ENCODE measurements around the gene SLC18A3.
A peak's percentile ranks its signal among the peaks of the same experiment; 100 is the strongest.

The SLC18A3 gene

GRCh38 chr10:49609006-49609282 is 1.2 kb upstream of the SLC18A3 start:
- intact Hi-C loops (cut with DNase I), result no loop called here
- DNase-seq, result peak in 4 of 42 donors; percentile 1 to 13 (median 12)

- DNase-seq, result peak in 2 of 42 donors; percentile 9 to 12
- intact Hi-C loops (cut with DNase I), result no loop called here
Observed at GRCh38 chr10:49609283-49610113, 612 bp upstream of the SLC18A3 start.

DNA sequence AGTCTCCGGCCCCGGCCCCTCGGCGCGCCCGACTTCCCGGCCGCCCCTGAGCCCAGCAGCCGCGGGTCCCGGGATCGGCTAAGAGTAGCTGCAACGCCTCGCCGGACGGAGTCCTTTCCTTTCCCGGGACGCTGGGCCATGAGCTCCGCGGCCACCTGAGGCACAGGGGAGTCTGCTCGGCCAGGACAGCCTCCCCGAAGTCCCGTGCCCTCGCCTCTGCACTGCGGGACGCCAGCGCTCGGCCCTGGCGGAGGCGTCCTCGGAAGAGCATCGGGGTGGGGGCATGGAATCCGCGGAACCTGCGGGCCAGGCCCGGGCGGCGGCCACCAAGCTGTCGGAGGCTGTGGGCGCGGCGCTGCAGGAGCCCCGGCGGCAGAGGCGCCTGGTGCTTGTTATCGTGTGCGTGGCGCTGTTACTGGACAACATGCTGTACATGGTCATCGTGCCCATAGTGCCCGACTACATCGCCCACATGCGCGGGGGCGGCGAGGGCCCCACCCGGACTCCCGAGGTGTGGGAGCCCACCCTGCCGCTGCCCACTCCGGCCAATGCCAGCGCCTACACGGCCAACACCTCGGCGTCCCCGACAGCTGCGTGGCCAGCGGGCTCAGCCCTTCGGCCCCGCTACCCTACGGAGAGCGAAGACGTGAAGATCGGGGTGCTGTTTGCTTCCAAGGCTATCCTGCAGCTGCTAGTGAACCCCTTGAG is 502 bp downstream of the SLC18A3 start:
- DNase-seq, result peak in 4 of 42 donors; percentile 1 to 25 (median 13)
- intact Hi-C loops (cut with DNase I), result no loop called here

- intact Hi-C loops (cut with DNase I), result no loop called here
- DNase-seq, result peak in 8 of 42 donors; percentile 4 to 40 (median 14)
Observed at GRCh38 chr10:49611166-49611815, 1.2 kb downstream of the SLC18A3 start.

DNA sequence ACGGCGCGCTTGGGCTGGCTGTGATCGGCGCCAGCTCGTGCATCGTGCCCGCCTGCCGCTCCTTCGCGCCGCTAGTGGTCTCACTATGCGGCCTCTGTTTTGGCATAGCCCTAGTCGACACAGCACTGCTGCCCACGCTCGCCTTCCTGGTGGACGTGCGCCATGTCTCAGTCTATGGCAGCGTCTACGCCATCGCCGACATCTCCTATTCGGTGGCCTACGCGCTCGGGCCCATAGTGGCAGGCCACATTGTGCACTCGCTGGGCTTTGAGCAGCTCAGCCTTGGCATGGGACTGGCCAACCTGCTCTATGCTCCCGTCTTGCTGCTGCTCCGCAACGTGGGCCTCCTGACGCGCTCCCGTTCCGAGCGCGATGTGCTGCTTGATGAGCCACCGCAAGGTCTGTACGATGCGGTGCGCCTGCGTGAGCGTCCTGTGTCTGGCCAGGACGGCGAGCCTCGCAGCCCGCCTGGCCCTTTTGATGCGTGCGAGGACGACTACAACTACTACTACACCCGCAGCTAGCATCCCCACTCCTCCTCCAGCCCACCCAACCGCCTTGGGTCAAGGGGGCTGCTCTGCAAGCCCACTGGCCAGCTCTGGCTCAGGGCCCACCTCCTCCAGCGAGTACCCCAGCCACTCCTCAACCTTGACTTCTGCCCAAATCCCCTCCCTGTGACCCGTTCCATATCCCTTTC is 1.9 kb downstream of the SLC18A3 start:
- intact Hi-C loops (cut with DNase I), result no loop called here
- DNase-seq, result peak in 8 of 42 donors; percentile 2 to 35 (median 12)

DNA sequence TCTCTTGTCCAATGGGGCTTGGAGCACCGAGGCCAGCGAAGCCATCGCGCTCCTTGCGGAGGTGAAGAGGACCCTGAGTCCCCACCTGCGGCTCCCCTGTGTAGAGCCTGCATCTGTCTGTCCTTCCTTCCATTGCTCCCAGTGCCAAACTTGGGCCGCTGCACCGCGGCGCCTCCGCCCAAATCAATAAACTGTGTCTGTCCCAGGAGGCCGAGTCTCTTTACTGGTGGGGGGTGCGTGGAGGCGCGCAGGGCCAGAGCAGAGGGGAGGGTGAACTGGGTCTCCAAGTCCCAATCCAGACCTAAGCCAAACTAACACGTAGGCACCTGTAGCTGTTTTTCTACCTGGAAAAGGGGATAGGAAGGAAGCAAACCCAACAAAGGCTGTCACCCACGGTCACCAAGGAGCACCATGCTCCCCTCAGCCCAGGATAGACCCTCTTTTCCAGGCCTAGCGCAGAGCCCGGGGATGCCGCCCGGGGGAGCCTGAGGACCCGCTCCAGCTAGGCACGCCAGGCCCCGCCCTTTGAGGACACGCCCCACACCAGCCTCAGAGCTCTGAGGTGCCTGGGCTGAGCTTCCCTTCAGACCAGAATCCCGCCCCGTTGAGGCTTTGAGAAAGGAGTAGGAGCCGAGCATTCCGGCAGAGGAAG is 2.5 kb downstream of the SLC18A3 start:
- peak in 6 of 42 donors; percentile 3 to 42 (median 20) for DNase-seq
- intact Hi-C loops (cut with DNase I), result no loop called here

- intact Hi-C loops (cut with DNase I), result no loop called here
- DNase-seq, result peak in 9 of 42 donors; percentile 0 to 36 (median 10)
Observed at GRCh38 chr10:49613165-49613881, 3.2 kb downstream of the SLC18A3 start.

DNA sequence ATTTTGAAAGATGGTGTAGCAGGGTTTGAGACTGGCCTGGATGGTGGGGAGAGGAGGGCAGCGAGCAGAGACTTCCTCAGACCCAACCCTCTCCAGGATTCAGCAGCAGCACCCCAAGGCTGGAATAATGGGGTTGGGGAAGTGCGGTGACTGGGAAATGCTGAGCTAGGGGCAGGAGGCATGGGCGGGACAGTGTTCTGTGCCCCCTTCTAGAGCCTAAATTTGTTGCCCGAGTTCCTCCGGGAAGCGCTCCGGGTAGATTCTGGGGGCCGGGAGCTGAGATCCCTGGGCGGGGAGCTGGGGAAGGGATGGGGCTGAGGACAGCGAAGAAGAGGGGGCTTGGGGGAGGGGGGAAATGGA is 3.8 kb downstream of the SLC18A3 start, which contains the start of gene CHAT:
Gene CHAT (plus strand): TSS at position 156 of the 360 bp plus-strand sequence. CDS start 153 bp downstream, at position 309.
- peak in 8 of 42 donors; percentile 0 to 15 (median 2) for DNase-seq
- intact Hi-C loops (cut with DNase I), result no loop called here

DNA sequence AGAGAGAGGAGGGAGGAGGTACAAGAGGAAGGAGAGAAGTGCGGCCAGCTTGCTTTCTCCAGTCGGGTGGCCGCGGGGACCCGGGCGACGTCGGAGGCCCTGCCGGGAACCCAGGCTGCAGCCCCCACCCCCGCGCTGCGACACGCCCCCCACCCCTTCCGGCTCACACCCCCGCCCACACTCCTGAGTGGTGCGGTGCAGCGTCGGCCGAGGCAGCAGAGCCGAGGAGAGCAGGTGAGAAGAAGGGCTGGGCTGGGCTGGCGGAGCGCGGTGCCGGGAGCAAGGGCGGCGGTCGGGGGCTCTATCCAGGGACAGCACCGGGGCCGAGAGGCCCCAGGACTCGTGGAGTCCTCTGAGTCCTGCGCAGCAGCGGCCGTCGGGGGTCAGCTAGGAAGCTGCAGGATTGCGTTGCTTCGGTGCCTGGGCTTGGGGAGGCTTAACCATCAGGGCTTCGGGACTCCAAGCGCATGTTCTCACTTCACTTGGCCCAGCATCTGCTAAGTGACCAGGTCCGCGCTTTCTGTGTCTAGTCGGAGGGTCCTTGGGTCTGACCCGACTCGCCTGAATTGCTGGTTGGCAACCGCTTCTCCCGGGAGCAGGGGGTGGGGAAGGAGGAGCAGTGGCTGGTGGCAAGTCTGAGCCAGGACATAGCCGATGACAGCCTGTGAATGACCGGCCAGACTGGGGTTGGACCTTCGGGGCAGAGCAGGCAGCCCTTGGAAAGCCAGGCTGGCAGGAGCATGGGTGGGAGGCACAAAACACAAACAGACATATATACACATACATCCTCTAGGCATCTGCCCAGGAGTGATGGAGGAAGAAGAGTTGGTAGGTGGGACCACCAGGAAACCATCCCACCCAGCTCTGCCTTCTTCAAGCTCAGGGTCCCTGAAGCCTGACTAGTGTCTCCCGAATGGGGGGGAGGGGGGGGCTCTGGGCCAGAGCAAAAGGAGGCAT is 4.4 kb downstream of the SLC18A3 start:
- intact Hi-C loops (cut with DNase I), result no loop called here
- peak in 13 of 42 donors; percentile 0 to 36 (median 8) for DNase-seq

GRCh38 chr10:49615213-49615612 is 5.1 kb downstream of the SLC18A3 start:
- DNase-seq, result peak in 9 of 42 donors; percentile 0 to 27 (median 3)
- intact Hi-C loops (cut with DNase I), result no loop called here

GRCh38 chr10:49615721-49616120 is 5.6 kb downstream of the SLC18A3 start:
- DNase-seq, result peak in 6 of 42 donors; percentile 1 to 33 (median 9)
- intact Hi-C loops (cut with DNase I), result no loop called here

DNA sequence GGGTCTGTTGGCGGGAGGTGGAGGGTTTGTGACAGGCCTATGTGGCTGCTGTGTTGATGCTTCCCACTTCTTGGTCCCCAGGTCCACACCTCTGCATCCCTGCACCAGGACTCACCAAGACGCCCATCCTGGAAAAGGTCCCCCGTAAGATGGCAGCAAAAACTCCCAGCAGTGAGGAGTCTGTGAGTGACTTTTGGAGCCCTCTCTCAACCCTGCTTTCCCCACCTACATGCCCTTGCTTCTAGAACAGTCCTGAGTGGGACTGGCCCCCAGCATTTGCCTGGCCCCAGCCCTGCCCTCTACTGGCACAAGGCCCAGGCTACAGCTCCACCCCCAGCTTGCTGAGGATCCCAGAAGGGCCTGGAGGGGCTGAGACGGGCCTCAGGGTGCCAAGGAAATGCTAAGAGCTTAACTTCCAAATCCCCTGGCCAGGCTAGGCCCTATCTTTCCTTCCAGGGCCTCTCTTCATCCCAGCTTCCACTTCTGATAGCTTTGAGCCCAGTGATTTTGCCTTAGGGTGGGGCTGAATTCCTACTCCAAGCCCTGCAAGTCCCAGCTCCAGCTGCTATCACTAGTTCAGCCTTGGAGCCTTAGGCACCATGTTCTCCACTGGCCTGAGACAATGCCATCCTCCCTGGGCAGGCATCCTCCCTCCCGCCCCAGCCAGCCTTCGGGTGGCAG is 6.5 kb downstream of the SLC18A3 start:
- peak in 8 of 42 donors; percentile 1 to 25 (median 7) for DNase-seq
- intact Hi-C loops (cut with DNase I), result no loop called here

GRCh38 chr10:49617121-49618020 is 7.3 kb downstream of the SLC18A3 start:
- intact Hi-C loops (cut with DNase I), result no loop called here
- peak in 6 of 42 donors; percentile 0 to 26 (median 7) for DNase-seq

GRCh38 chr10:49618821-49619220 is 8.7 kb downstream of the SLC18A3 start:
- peak in 2 of 42 donors; percentile 1 for DNase-seq
- intact Hi-C loops (cut with DNase I), result no loop called here

DNA sequence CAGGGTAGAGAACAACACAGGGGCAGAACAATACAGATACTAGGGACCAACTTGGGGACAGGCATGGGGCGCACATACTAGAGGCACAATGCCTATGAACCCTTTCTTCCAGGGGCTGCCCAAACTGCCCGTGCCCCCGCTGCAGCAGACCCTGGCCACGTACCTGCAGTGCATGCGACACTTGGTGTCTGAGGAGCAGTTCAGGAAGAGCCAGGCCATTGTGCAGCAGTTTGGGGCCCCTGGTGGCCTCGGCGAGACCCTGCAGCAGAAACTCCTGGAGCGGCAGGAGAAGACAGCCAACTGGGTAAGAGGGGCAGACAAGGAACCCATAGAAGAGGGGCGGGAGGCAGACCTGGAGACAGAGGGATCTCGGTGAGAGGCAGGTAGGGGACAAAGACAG is 9.5 kb downstream of the SLC18A3 start:
- peak in 4 of 42 donors; percentile 4 to 19 (median 4) for DNase-seq
- intact Hi-C loops (cut with DNase I), result no loop called here

All from head of caudate nucleus (tissue), 42 donors.